Thoracic aorta (tissue), 2 donors: Measurements from ENCODE around the gene TICRR. TPM values are rescaled to one million over a fixed set of nuclear protein-coding genes. Genes with fewer than 3 reads are reported as not detected.
"Not testable (repeated sequence)": the region's sequence is repeated elsewhere in the genome, so short reads cannot be mapped to it uniquely, and the experiment has no call there.

Source experiments
- ATAC-seq: fragments of 150-250 bp; one replicate; pipeline ENCODE4 v1.8.0; 2017; ENCODE audit warnings: low read depth; ENCODE audit not compliant: insufficient number of reproducible peaks, low FRiP score
- DNase-seq: peaks from one replicate; pipeline ENCODE4 v3.0.0-alpha.2; 2020; ENCODE audit warnings: low spot score
- H3K27ac ChIP-seq, 2 donors: fragments of 200-600 bp; sonication (generic); 1 replicate in 1 of 2; 2 replicates in 1 of 2; pipeline ENCODE4 v1.5.1; 2016; ENCODE audit warnings: mild to moderate bottlenecking in 2 of 2, moderate library complexity in 2 of 2
- H3K27me3 ChIP-seq: fragments of 200-600 bp; sonication (generic); replicated peaks from 2 replicates; pipeline ENCODE4 v1.6.0; 2016; ENCODE audit warnings: mild to moderate bottlenecking; ENCODE audit not compliant: insufficient read depth
- H3K36me3 ChIP-seq: fragments of 200-600 bp; sonication (generic); one replicate; pipeline ENCODE4 v1.5.1; 2016
- H3K4me1 ChIP-seq, 2 donors: fragments of 200-600 bp; sonication (generic); 1 replicate in 1 of 2; 2 replicates in 1 of 2; pipeline versions ENCODE4 v1.5.1 to v1.6.0; 2016; ENCODE audit warnings: low read depth in 2 of 2, mild to moderate bottlenecking in 1 of 2; ENCODE audit not compliant: control insufficient read depth in 1 of 2
- H3K4me3 ChIP-seq: fragments of 200-600 bp; sonication (generic); 2 replicates; pipeline ENCODE4 v1.5.1; 2016; ENCODE audit warnings: mild to moderate bottlenecking
- H3K9me3 ChIP-seq: fragments of 200-600 bp; sonication (generic); 2 replicates; pipeline ENCODE4 v1.5.1; 2016
- CTCF ChIP-seq: fragments of 200-600 bp; sonication (generic); IDR thresholded peaks from one replicate; pipeline ENCODE4 v1.5.1; 2019; ENCODE audit warnings: antibody characterized with exemption
- total RNA-seq, 2 donors: library from RNA; depleted of rRNA; stranded (reverse); fragments of >200 nt; gene quantifications; one replicate each; pipeline versions ENCODE4 v1.1.0 to v1.2.3, GENCODE V29; 2016

The TICRR gene
- total RNA-seq, 2 donors from 2014 or later: not detected

- ATAC-seq (no peak), DNase-seq (no peak)
- H3K9me3 ChIP-seq: no peaks in the 10 kb centered on the region
- no peak for TF ChIP-seq CTCF
- H3K4me1 ChIP-seq: no peaks in the 10 kb centered on the region
- H3K36me3 ChIP-seq: no peaks in the 10 kb centered on the region
- H3K27me3 ChIP-seq: no peaks in the 10 kb centered on the region
- H3K4me3 ChIP-seq: no peak overlapping the region
- no peak overlapping the region for H3K27ac ChIP-seq
These were observed 43.3 kb upstream of the TICRR start for GRCh38 chr15:89531796-89532537.

GRCh38 chr15:89533861-89534544 lies 41.3 kb upstream of the TICRR start:
- Histone ChIP-seq H3K4me1 (no peaks in the 10 kb centered on the region), H3K9me3 (peaks cover 5% of the 10 kb centered on the region), H3K27ac (no peak overlapping the region), H3K36me3 (no peaks in the 10 kb centered on the region), H3K4me3 (no peak overlapping the region), H3K27me3 (no peaks in the 10 kb centered on the region)
- no peak for TF ChIP-seq CTCF
- ATAC-seq (no peak), DNase-seq (no peak)

- Histone ChIP-seq H3K27ac (no peak overlapping the region), H3K27me3 (no peaks in the 10 kb centered on the region), H3K4me1 (no peaks in the 10 kb centered on the region), H3K9me3 (peaks cover 5% of the 10 kb centered on the region), H3K4me3 (no peak overlapping the region), H3K36me3 (no peaks in the 10 kb centered on the region)
- DNase-seq: no peak
- ATAC-seq: no peak
- TF ChIP-seq CTCF: no peak
These were observed 36.2 kb upstream of the TICRR start for GRCh38 chr15:89539027-89539426.

- no peaks in the 10 kb centered on the region for H3K36me3 ChIP-seq
- no peak overlapping the region for H3K4me3 ChIP-seq
- H3K27ac ChIP-seq: no peak overlapping the region
- TF ChIP-seq CTCF: no peak
- DNase-seq: no peak
- no peak for ATAC-seq
- peaks cover 4% of the 10 kb centered on the region for H3K9me3 ChIP-seq
- no peaks in the 10 kb centered on the region for H3K27me3 ChIP-seq
- no peaks in the 10 kb centered on the region for H3K4me1 ChIP-seq
These were observed 32.9 kb upstream of the TICRR start for GRCh38 chr15:89542369-89542768.

- Histone ChIP-seq H3K4me3 (no peak overlapping the region), H3K9me3 (no peaks in the 10 kb centered on the region), H3K27me3 (no peaks in the 10 kb centered on the region), H3K4me1 (no peaks in the 10 kb centered on the region), H3K36me3 (no peaks in the 10 kb centered on the region), H3K27ac (no peak overlapping the region)
- DNase-seq (no peak), ATAC-seq (no peak)
- no peak for TF ChIP-seq CTCF
These were observed 31.9 kb upstream of the TICRR start for GRCh38 chr15:89543389-89543788.

GRCh38 chr15:89549138-89549537 lies 26.1 kb upstream of the TICRR start:
- H3K4me3 ChIP-seq, H3K27ac ChIP-seq, DNase-seq, H3K36me3 ChIP-seq, H3K4me1 ChIP-seq, ATAC-seq, H3K27me3 ChIP-seq, H3K9me3 ChIP-seq: not testable (repeated sequence)
